ENCODE results near the gene MAIP1. TPM values are rescaled to one million over a fixed set of nuclear protein-coding genes. Genes with fewer than 3 reads are reported as not detected.

Gene MAIP1
- total RNA-seq, 1 donor from 2014 or later = 13.1 TPM

DNA sequence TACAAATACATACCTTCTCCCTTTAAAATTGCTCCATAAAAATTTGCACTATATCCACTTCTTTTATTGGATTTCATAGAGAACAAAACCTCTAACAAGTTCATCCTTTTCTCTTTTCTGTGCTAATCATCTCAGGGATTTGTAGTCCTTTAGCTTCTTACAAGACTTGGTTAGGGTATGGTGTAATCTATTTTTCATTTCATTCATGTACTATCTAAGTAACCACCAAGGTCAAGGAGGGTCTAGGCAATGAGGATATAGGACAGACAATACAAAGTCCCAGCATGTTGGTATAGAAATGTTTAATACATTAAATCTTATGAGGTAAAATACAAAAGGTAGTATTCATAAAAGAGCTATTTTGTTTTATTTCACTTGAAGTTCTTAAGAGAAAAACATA, 26.8 kb upstream of the MAIP1 start:
- DNase-seq = no peak
- Histone ChIP-seq H3K4me3 (no peak overlapping the region), H3K27ac (no peak overlapping the region), H3K9me3 (no peaks in the 10 kb centered on the region), H3K27me3 (no peaks in the 10 kb centered on the region), H3K4me1 (no peaks in the 10 kb centered on the region), H3K36me3 (peaks cover 30% of the 10 kb centered on the region)
- TF ChIP-seq CTCF (IDR thresholded peaks at IDR 0.05) = no peak
- intact Hi-C loops (cut with DNase I) = no loop called here
- ATAC-seq = no peak

- Histone ChIP-seq H3K27me3 (no peaks in the 10 kb centered on the region), H3K27ac (no peak overlapping the region), H3K9me3 (no peaks in the 10 kb centered on the region), H3K4me1 (no peaks in the 10 kb centered on the region), H3K36me3 (peaks cover 30% of the 10 kb centered on the region), H3K4me3 (no peak overlapping the region)
- TF ChIP-seq CTCF (IDR thresholded peaks at IDR 0.05) = no peak
- intact Hi-C loops (cut with DNase I) = no loop called here
- DNase-seq (no peak), ATAC-seq (no peak)
These were observed 26.1 kb upstream of the MAIP1 start for GRCh38 chr2:199929262-199929661.

DNA sequence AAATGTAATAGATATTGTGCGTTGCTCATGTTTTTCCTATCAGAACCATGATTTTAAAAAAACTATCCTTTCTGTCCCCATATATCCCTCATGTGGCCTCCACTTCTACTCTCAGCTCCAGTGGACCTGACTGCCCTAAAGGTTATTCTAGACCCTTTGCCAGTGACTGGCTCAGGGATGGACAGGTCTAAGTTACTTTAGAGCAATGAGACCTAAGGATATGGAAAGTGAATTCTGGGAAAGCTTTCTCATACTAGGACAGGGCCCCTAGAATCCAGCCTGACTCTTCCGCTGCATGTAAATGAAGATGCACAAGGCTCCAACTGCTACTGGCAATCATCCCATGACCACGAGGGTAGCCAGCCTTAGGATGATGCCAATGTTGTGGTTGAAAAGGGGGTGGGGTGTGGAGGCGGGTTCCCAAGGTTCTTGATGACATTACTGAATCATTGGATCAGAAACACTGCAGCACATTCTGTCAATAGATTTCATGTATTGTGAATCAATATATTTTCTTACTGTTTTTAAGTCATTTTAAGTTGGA, 23.0 kb upstream of the MAIP1 start:
- no peak overlapping the region for H3K27ac ChIP-seq
- no peaks in the 10 kb centered on the region for H3K27me3 ChIP-seq
- peaks cover 47% of the 10 kb centered on the region for H3K36me3 ChIP-seq
- ATAC-seq (no peak), DNase-seq (no peak)
- no peaks in the 10 kb centered on the region for H3K9me3 ChIP-seq
- intact Hi-C loops (cut with DNase I) = no loop called here
- no peak for TF ChIP-seq CTCF (IDR thresholded peaks at IDR 0.05)
- H3K4me1 ChIP-seq = no peaks in the 10 kb centered on the region
- no peak overlapping the region for H3K4me3 ChIP-seq

GRCh38 chr2:199933466-199933865, 21.9 kb upstream of the MAIP1 start:
- no peak for TF ChIP-seq CTCF (IDR thresholded peaks at IDR 0.05)
- H3K9me3 ChIP-seq = no peaks in the 10 kb centered on the region
- peaks cover 56% of the 10 kb centered on the region for H3K36me3 ChIP-seq
- H3K4me3 ChIP-seq = no peak overlapping the region
- H3K4me1 ChIP-seq = no peaks in the 10 kb centered on the region
- intact Hi-C loops (cut with DNase I) = no loop called here
- DNase-seq (no peak), ATAC-seq (no peak)
- no peak overlapping the region for H3K27ac ChIP-seq
- no peaks in the 10 kb centered on the region for H3K27me3 ChIP-seq

DNA sequence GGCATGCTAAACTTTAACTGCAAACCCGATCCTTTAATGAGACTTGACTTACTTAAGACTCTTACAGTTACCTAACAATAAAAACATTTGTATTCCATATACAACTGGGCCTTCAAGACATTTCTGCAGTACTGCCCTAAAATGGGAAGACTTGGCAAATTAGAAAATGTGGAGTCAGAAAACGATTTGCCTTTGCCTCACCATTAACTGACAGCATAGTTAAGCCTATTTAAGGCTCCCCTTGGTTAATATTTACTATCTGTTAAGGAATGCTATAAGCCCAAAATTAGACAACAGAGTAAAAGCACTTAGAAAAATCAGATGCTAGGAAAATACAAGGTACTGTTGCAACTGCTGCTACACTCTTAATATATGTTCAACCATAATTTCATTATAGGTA, 18.8 kb upstream of the MAIP1 start:
- peaks cover 67% of the 10 kb centered on the region for H3K36me3 ChIP-seq
- no peaks in the 10 kb centered on the region for H3K9me3 ChIP-seq
- no peak overlapping the region for H3K27ac ChIP-seq
- H3K4me3 ChIP-seq = no peak overlapping the region
- no peaks in the 10 kb centered on the region for H3K4me1 ChIP-seq
- ATAC-seq (no peak), DNase-seq (no peak)
- H3K27me3 ChIP-seq = no peaks in the 10 kb centered on the region
- no peak for TF ChIP-seq CTCF (IDR thresholded peaks at IDR 0.05)
- intact Hi-C loops (cut with DNase I) = no loop called here

- Histone ChIP-seq H3K4me1 (no peaks in the 10 kb centered on the region), H3K27ac (no peak overlapping the region), H3K27me3 (no peaks in the 10 kb centered on the region), H3K4me3 (no peak overlapping the region), H3K36me3 (peaks cover 74% of the 10 kb centered on the region), H3K9me3 (no peaks in the 10 kb centered on the region)
- DNase-seq = no peak
- ATAC-seq = no peak
- TF ChIP-seq CTCF (IDR thresholded peaks at IDR 0.05) = no peak
- intact Hi-C loops (cut with DNase I) = no loop called here
These were observed 15.0 kb upstream of the MAIP1 start for GRCh38 chr2:199940373-199940772.

All from upper lobe of right lung (tissue), 1 donor.